Dendritic cell treated with granulocyte-macrophage colony-stimulating factor and Interleukin-4, amounts not matched to agents 40 ng/mL and 50 ng/mL, for 4 days (primary cell): ENCODE measurements around the gene EIF2A.

Experiments used
- H3K27ac Mint-ChIP-seq: one replicate; pipeline ENCODE4 v1.8.0; 2022; ENCODE audit warnings: mild to moderate bottlenecking, mixed read lengths
- H3K27me3 Mint-ChIP-seq: one replicate; pipeline ENCODE4 v1.8.0; 2022; ENCODE audit warnings: mild to moderate bottlenecking, mixed read lengths
- H3K36me3 Mint-ChIP-seq: one replicate; pipeline ENCODE4 v1.8.0; 2022; ENCODE audit warnings: low read depth, mixed read lengths
- H3K4me1 Mint-ChIP-seq: one replicate; pipeline ENCODE4 v1.8.0; 2022; ENCODE audit warnings: low read depth, mixed read lengths
- H3K4me3 Mint-ChIP-seq: one replicate; pipeline ENCODE4 v1.8.0; 2022; ENCODE audit warnings: mild to moderate bottlenecking, moderate library complexity, mixed read lengths
- H3K9me3 Mint-ChIP-seq: one replicate; pipeline ENCODE4 v1.8.0; 2022; ENCODE audit warnings: mixed read lengths
- intact Hi-C: fragments of 100-400 bp; cut with micrococcal nuclease; formaldehyde crosslinking; loops from one replicate; pipeline ENCODE4 v1.15.0; 2022

EIF2A gene

DNA sequence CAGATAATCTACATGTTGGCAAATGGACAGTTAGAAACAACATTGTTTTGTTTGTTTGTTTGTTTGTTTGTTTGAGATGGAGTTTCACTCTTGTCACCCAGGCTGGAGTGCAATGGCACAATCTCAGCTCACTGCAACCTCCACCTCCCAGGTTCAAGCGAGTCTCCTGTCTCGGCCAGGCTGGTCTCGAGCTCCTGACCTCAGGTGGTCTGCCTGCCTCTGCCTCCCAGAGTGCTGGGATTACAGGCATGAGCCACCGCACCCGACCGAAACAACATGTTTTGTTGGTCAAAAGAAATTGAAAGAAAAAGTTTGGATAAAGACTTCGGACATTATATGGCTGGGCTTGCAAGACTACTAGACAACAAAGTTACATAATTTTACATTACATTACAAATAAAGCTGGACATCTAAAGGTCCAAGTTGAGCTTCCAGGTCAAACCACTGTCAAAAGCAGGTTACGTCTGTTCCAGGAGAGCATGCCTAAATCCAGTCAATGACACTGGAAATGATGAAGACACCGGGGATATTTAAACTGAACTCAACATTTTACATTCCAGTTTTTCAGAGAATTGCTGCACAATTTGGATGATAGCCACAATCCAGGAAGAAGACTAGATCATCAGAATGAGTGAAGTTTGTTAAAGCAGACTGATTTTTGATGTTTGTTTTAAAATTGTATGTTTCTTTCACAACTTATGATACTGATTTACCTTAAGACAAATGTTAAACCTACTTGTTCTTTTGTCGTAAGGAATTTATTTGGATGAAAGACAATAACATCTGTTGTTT, 18.9 kb upstream of the EIF2A start:
- H3K36me3 Mint-ChIP-seq = no peaks in the 10 kb centered on the region
- H3K27me3 Mint-ChIP-seq = peaks cover 7% of the 10 kb centered on the region
- H3K9me3 Mint-ChIP-seq = no peaks in the 10 kb centered on the region
- no peak overlapping the region for H3K4me3 Mint-ChIP-seq
- no peaks in the 10 kb centered on the region for H3K4me1 Mint-ChIP-seq
- no peak overlapping the region for H3K27ac Mint-ChIP-seq
- intact Hi-C loops = loop anchor here (2.0 to 10.0 kb wide), 2 partner anchors 337 to 617 kb away; no protein-coding TSS in a partner anchor

- no peaks in the 10 kb centered on the region for H3K4me1 Mint-ChIP-seq
- H3K4me3 Mint-ChIP-seq = no peak overlapping the region
- peaks cover 7% of the 10 kb centered on the region for H3K27me3 Mint-ChIP-seq
- intact Hi-C loops = loop anchor here (10.0 kb wide), 1 partner anchor 616 kb away; no protein-coding TSS in a partner anchor
- no peaks in the 10 kb centered on the region for H3K36me3 Mint-ChIP-seq
- no peak overlapping the region for H3K27ac Mint-ChIP-seq
- H3K9me3 Mint-ChIP-seq = no peaks in the 10 kb centered on the region
Observed at GRCh38 chr3:150528354-150528797, 18.2 kb upstream of the EIF2A start.

- intact Hi-C loops = no loop called here
- no peaks in the 10 kb centered on the region for H3K9me3 Mint-ChIP-seq
- H3K4me3 Mint-ChIP-seq = no peak overlapping the region
- no peak overlapping the region for H3K27ac Mint-ChIP-seq
- no peaks in the 10 kb centered on the region for H3K4me1 Mint-ChIP-seq
- H3K27me3 Mint-ChIP-seq = peaks cover 5% of the 10 kb centered on the region
- no peaks in the 10 kb centered on the region for H3K36me3 Mint-ChIP-seq
Observed at GRCh38 chr3:150531775-150532174, 14.8 kb upstream of the EIF2A start.

DNA sequence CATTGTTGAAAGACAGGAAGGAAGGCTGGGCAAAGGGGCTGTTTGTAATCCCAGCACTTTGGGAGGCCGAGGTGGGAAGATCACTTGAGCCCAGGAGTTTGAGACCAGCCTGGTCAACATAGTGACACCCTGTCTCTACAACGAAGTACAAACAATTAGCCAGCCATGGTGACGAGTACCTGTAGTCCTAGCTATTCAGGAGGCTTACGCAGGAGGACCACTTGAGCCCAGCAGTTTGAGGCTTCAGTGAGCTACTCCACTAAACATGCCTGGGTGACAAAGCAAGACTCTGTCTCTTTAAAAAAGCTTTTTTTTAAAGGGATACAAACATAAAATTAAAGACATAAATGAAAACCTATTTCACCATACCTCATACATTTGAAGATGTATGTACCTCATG, 11.4 kb upstream of the EIF2A start:
- H3K27ac Mint-ChIP-seq = no peak overlapping the region
- H3K4me1 Mint-ChIP-seq = no peaks in the 10 kb centered on the region
- intact Hi-C loops = no loop called here
- no peaks in the 10 kb centered on the region for H3K9me3 Mint-ChIP-seq
- H3K36me3 Mint-ChIP-seq = no peaks in the 10 kb centered on the region
- no peaks in the 10 kb centered on the region for H3K27me3 Mint-ChIP-seq
- H3K4me3 Mint-ChIP-seq = no peak overlapping the region

GRCh38 chr3:150538324-150539208, 8.0 kb upstream of the EIF2A start:
- Mint-ChIP-seq H3K9me3 (no peaks in the 10 kb centered on the region), H3K27me3 (no peaks in the 10 kb centered on the region), H3K36me3 (peaks cover 24% of the 10 kb centered on the region), H3K4me3 (no peak overlapping the region), H3K27ac (no peak overlapping the region), H3K4me1 (peaks cover 20% of the 10 kb centered on the region)
- intact Hi-C loops = no loop called here

DNA sequence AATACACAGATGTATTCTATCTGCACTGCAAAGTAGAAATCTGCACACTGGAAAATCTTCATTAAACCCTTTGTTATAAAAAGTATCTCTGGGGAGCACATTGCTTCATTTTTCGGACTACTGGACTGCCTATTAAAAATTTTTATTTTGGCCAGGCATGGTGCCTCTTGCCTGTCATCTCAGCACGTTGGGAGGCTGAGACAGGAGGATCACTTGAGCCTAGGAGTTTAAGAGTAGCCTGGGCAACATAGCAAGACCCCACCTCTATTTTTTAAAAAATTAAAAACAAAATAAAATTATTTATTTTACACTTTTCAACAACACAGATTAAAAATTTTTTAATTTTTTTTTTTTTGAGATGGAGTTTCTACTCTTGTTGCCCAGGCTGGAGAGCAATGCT, 6.3 kb upstream of the EIF2A start:
- Mint-ChIP-seq H3K4me1 (peaks cover 20% of the 10 kb centered on the region), H3K9me3 (no peaks in the 10 kb centered on the region), H3K4me3 (no peak overlapping the region), H3K27ac (peak overlapping the region; percentile 78), H3K27me3 (no peaks in the 10 kb centered on the region), H3K36me3 (peaks cover 33% of the 10 kb centered on the region)
- intact Hi-C loops = loop anchor here (5.0 kb wide), 1 partner anchor 162 kb away; the partner anchor contains the start of gene ERICH6

- H3K27me3 Mint-ChIP-seq = no peaks in the 10 kb centered on the region
Observed at GRCh38 chr3:150540991-150541390, 5.6 kb upstream of the EIF2A start.

DNA sequence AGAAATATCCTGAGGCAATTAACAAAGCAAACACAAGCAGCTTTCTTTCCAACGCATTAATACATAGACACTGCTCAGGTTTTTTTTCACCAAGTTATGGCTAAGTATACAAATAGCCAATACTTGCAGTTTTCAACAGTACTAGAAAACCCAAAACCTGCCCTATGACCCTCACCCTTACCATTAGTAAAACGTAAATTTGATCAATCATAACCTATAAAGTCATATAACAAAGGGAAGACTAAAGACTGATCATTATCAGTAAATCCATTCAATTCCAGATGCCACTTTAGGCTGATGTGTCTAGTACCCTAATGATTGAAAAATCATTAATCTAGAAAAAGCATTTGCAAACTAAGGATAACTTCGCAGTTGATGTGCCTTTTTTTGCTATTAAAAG, 3.5 kb upstream of the EIF2A start:
- Mint-ChIP-seq H3K27me3 (no peaks in the 10 kb centered on the region), H3K27ac (peak overlapping the region; percentile 13), H3K36me3 (peaks cover 54% of the 10 kb centered on the region), H3K4me3 (no peak overlapping the region), H3K9me3 (no peaks in the 10 kb centered on the region), H3K4me1 (peaks cover 30% of the 10 kb centered on the region)
- intact Hi-C loops = loop anchor here (5.0 kb wide), 1 partner anchor 159 kb away; the partner anchor contains the start of gene ERICH6

More at GRCh38 chr3:150540991-150541390, 5.6 kb upstream of the EIF2A start:
- H3K27ac Mint-ChIP-seq = peak overlapping the region; percentile 78
- H3K4me3 Mint-ChIP-seq = peak overlapping the region; percentile 55
- H3K36me3 Mint-ChIP-seq = peaks cover 40% of the 10 kb centered on the region
- H3K4me1 Mint-ChIP-seq = peaks cover 20% of the 10 kb centered on the region
- no peaks in the 10 kb centered on the region for H3K9me3 Mint-ChIP-seq
- intact Hi-C loops = loop anchor here (5.0 kb wide), 1 partner anchor 161 kb away; the partner anchor contains the start of gene ERICH6

DNA sequence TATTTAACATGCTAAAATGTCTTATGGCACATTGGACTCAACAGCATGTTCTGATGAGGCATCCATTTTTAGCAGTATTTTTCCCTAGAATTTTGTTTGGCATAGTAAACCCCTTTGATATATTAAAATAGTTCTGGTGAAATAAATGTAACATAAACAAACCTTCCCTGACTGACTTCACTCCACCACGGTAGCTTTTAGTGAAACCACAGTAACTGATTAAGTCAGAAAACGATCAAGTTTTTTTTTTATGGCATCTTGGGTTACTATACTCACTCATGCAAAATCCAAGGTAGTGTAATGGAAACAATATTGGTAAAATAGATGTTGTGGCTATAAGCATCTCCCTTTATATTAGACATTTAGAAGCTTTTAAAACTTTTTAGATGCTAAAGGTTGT, 3.1 kb upstream of the EIF2A start:
- intact Hi-C loops = loop anchor here (5.0 kb wide), 1 partner anchor 159 kb away; the partner anchor contains the start of gene ERICH6
- Mint-ChIP-seq H3K4me3 (no peak overlapping the region), H3K4me1 (peaks cover 34% of the 10 kb centered on the region), H3K9me3 (no peaks in the 10 kb centered on the region), H3K27me3 (no peaks in the 10 kb centered on the region), H3K27ac (peak overlapping the region; percentile 13), H3K36me3 (peaks cover 54% of the 10 kb centered on the region)

GRCh38 chr3:150544041-150544440, 2.5 kb upstream of the EIF2A start:
- Mint-ChIP-seq H3K36me3 (peaks cover 55% of the 10 kb centered on the region), H3K9me3 (no peaks in the 10 kb centered on the region), H3K27me3 (no peaks in the 10 kb centered on the region), H3K27ac (no peak overlapping the region), H3K4me3 (peak overlapping the region; percentile 44), H3K4me1 (peaks cover 34% of the 10 kb centered on the region)
- intact Hi-C loops = loop anchor here (5.0 kb wide), 1 partner anchor 158 kb away; the partner anchor contains the start of gene ERICH6

DNA sequence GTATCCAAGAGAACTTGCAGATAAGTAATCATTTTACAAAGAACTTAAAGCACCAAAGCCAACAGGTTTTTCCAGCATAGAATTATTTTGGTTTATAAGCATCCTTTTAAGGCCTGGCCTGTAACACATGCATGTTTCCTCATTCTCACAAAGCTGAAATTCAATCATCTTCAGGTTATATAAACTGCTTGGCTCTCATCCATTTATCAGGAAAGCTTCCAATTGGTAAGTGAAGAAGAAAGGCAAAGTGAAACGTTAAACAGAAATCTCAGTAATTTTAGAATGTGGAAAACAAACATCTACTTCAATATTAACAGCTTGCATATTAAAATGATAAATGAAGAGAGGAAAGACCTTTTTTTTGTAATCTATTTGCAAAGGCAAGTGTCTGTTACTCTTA, 1.9 kb upstream of the EIF2A start:
- Mint-ChIP-seq H3K36me3 (peaks cover 62% of the 10 kb centered on the region), H3K27me3 (no peaks in the 10 kb centered on the region), H3K4me1 (peaks cover 34% of the 10 kb centered on the region), H3K9me3 (no peaks in the 10 kb centered on the region), H3K27ac (peak overlapping the region; percentile 99), H3K4me3 (peak overlapping the region; percentile 63)
- intact Hi-C loops = loop anchor here (5.0 kb wide), 1 partner anchor 158 kb away; the partner anchor contains the start of gene ERICH6

DNA sequence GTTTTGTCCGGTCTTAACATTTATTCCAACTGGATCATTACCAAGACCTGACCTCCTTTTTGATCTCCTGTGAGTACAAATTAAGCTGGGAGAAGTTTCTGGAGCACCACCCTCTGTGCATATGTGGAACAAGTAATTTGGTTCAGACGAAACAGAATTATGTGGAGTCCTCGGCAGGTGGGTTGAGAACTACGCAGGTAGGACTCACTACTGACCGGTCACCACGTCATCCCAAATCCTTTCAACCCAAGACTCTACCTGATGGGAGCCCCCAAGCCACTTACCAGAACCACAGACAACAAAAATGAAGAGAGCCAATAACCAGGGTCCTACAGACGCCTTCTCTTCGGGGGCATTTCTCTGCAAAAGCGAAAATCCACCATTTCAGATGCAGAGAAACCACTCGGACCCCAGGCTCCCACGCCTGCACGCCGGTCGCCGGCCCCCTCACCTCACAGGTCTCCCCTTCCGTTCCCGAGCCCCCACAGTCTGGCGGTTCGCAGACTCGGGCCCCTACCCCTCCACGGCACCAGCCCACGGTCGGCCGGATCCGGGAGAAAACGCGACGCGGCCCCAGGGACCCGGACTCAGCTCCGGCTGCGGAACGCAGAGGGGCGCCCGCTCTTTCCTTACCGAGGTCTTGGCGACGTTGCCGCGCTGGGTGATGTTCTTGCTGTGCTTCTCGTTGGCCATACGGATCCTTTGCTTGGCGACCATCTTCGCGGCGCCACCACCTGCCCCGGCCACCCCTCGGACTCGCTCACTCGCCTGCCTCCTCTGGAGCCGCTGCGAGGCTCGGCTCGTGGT, 965 bp upstream of the EIF2A start:
- Mint-ChIP-seq H3K27ac (peak overlapping the region; percentile 99), H3K4me3 (peak overlapping the region; percentile 98), H3K27me3 (no peaks in the 10 kb centered on the region), H3K9me3 (no peaks in the 10 kb centered on the region), H3K4me1 (peaks cover 35% of the 10 kb centered on the region), H3K36me3 (peaks cover 63% of the 10 kb centered on the region)
- intact Hi-C loops = loop anchor here (1.0 to 2.0 kb wide), 3 partner anchors 61 to 217 kb away; partner anchors contain the start of genes SIAH2 and TSC22D2
